T-helper 1 cell treated with Interleukin-12 subunit alpha and Interleukin-12 subunit beta and Interleukin-4 antibody, amounts not matched to agents 30 ng/mL and 1 ng/mL, for 36 hours (primary cell): ENCODE data around the gene AADACL4. TPM values are rescaled to one million over a fixed set of nuclear protein-coding genes. Genes with fewer than 3 reads are reported as not detected.
"Not testable (repeated sequence)": the region's sequence is repeated elsewhere in the genome, so short reads cannot be mapped to it uniquely, and the experiment has no call there.

Source experiments
- intact Hi-C: fragments of 100-400 bp; cut with micrococcal nuclease; formaldehyde crosslinking; loops from one replicate; pipeline ENCODE4 v1.15.1; 2024
- total RNA-seq: library from RNA; stranded (reverse); gene quantifications from 2 replicates; pipeline ENCODE4 v1.2.3, GENCODE V29; 2022

The AADACL4 gene
- total RNA-seq, 1 donor from 2014 or later, result not detected

- intact Hi-C loops, result no loop called here
Measured at GRCh38 chr1:12625276-12625675, 18.6 kb upstream of the AADACL4 start.

- intact Hi-C loops, result no loop called here
Measured at GRCh38 chr1:12626888-12627287, 17.0 kb upstream of the AADACL4 start.

GRCh38 chr1:12627296-12627695 is 16.6 kb upstream of the AADACL4 start:
- intact Hi-C loops, result no loop called here

GRCh38 chr1:12629511-12629956 is 14.4 kb upstream of the AADACL4 start:
- intact Hi-C loops, result no loop called here

- intact Hi-C loops, result no loop called here
Measured at GRCh38 chr1:12629985-12630760, 13.7 kb upstream of the AADACL4 start.

GRCh38 chr1:12630946-12631530 is 12.8 kb upstream of the AADACL4 start:
- intact Hi-C loops, result no loop called here

GRCh38 chr1:12631571-12631970 is 12.3 kb upstream of the AADACL4 start:
- intact Hi-C loops, result no loop called here

- intact Hi-C loops, result no loop called here
Measured at GRCh38 chr1:12634156-12634555, 9.7 kb upstream of the AADACL4 start.

- intact Hi-C loops, result no loop called here
Measured at GRCh38 chr1:12634696-12635202, 9.1 kb upstream of the AADACL4 start.

GRCh38 chr1:12636098-12636950 is 7.6 kb upstream of the AADACL4 start:
- intact Hi-C loops, result no loop called here

GRCh38 chr1:12637693-12638092 is 6.2 kb upstream of the AADACL4 start:
- intact Hi-C loops, result no loop called here

- intact Hi-C loops, result no loop called here
Measured at GRCh38 chr1:12640237-12640957, 3.5 kb upstream of the AADACL4 start.

- intact Hi-C loops, result no loop called here
Measured at GRCh38 chr1:12640958-12641272, 3.0 kb upstream of the AADACL4 start.

- intact Hi-C loops, result no loop called here
Measured at GRCh38 chr1:12643079-12643478, 806 bp upstream of the AADACL4 start.

GRCh38 chr1:12644237-12644636 is 352 bp downstream of the AADACL4 start:
- intact Hi-C loops, result no loop called here

- intact Hi-C loops, result no loop called here
Measured at GRCh38 chr1:12644829-12645228, 944 bp downstream of the AADACL4 start.

GRCh38 chr1:12645401-12645800 is 1.5 kb downstream of the AADACL4 start:
- intact Hi-C loops, result not testable (repeated sequence)

- intact Hi-C loops, result no loop called here
Measured at GRCh38 chr1:12648741-12649140, 4.9 kb downstream of the AADACL4 start.

- intact Hi-C loops, result no loop called here
Measured at GRCh38 chr1:12649971-12650421, 6.1 kb downstream of the AADACL4 start.

- intact Hi-C loops, result no loop called here
Measured at GRCh38 chr1:12654004-12654567, 10.2 kb downstream of the AADACL4 start.

GRCh38 chr1:12654657-12655056 is 10.8 kb downstream of the AADACL4 start:
- intact Hi-C loops, result no loop called here
